Stimulated activated CD4-positive, alpha-beta T cell treated with anti-CD3 and anti-CD28 coated beads, Interleukin-2, amount 100 ng/mL, for 48 hours (primary cell): ENCODE measurements around the gene BAAT.
"Not testable (repeated sequence)": the region's sequence is repeated elsewhere in the genome, so short reads cannot be mapped to it uniquely, and the experiment has no call there.

ENCODE experiments used
- DNase-seq, 2 donors: peaks; one replicate each; pipeline ENCODE4 v3.0.0-alpha.2; 2020

The BAAT gene

DNA sequence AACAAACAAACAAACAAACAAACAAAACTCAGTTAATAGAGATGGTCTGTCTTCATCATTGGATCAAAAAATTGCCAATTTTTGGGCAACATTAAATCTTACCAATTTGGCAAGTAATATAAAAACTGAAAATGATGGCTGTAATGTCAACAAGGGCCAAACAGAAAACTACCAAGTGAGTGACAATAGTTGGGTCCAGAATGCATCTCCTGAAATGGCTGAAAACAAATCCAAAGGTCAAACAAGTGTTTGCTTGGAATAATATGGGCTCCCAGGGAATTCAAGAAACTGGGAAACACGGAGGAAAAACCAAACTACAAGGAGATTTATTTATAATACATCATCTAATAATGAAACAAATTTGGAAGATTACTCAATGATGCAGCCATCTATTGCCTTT, 25.1 kb downstream of the BAAT start:
- DNase-seq: no peak

DNA sequence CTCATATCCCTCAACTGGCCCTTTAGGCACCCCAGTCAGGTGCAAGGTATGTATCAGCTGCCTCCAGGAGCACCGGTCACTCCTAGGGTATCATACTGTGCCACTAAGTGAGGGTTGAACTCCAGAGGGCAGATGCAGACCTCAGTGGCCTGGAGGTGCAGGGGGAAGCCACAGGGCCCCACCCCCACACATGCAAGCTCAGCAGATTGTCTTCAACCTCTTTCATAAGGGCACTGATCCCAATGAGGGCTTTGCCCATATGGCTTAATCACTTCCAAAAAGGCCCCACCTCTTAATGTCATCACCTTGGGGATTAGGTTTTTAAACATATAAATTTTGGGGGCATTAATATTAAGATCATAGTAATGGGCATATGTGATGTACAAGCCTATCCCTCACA, 28.2 kb downstream of the BAAT start:
- no peak for DNase-seq

DNA sequence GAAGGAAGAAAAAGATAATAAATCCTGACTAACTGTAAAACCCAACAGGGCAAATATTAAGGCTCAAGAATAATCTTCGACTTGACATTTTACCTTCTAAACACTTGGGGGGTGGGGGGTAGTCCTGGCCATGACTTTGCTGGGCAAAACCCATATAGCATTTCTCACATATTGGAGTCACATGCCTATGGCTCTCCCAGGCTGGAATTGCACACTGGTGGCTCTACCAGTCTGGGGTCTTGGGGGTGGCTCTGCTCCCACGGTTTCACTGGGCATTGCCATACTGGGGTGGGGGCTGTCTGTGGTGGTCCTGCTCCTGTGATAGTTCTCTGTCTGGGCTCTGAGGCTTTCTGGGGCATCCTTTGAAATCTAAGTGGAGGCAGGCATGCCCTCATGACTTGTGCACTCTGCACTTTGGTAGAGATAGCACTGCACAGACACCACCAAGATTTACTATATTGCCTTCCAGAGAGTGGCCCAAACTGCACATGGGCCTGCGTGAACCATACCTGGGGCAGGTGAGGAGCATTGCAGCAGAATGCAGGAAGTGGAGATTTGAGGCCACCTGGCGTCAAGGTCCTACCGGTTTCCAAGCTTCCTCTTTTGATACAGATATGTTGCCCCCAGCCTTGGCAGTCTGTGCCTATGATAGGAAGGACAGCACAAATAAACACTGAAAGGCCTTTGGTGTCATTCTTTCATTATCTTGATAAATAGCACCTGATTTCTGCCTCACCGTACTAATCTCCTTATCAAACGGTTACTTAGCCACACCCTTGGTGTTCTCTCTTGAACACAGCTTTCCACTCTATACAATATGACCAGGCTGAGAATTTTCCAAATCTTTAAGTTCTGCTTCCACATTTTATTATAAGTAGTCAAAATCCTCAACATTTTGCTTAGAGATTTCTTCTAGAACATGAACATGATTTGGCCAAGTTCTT, 29.8 kb downstream of the BAAT start:
- DNase-seq: no peak

DNA sequence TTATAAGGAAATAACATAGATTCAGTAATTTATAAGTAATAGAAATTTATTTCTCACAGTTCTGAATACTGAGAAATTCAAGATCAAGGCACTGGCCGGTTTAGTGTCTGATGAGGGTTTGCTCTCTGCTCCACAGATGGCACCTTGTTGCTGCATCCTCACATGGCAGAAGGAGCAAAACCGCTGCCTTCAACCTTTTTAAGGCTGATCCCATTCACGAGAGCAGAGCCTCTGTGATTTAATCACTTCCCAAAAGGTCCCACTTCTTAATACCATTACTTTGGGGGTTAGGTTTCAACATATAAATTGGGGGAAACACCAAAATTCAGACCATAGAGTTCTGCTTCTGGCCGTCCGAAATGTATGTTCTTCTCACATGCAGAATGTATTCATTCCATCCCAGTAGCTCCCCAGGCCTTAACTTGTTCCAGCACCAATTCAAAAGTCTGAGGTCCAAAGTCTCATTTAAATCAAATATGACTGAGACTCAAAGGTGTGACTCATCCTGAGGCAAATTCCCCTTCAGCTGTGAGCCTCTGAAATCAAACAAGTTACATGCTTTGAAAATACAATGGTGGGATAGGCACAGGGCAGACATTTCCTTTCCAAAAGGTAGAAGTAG, 30.6 kb downstream of the BAAT start:
- DNase-seq: no peak

DNA sequence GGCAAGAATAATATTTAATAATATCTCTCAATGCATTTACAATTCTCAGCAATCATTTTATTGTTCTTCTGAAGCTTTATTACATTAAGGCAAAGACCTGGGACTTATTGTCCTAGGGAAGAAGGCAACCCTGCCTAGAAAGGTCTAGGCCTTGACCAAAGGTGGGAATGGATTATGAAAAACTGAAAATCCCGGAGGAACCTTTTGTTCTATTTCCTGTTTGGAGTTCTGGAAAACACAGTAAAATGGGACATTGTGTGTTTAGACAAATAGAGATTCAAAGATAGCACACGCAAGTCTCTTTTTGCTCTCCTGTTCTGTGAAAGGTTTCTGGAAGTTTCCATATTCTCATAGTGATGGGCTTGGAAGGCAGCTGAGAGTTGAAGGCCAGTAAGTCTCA, 31.1 kb downstream of the BAAT start:
- no peak for DNase-seq

DNA sequence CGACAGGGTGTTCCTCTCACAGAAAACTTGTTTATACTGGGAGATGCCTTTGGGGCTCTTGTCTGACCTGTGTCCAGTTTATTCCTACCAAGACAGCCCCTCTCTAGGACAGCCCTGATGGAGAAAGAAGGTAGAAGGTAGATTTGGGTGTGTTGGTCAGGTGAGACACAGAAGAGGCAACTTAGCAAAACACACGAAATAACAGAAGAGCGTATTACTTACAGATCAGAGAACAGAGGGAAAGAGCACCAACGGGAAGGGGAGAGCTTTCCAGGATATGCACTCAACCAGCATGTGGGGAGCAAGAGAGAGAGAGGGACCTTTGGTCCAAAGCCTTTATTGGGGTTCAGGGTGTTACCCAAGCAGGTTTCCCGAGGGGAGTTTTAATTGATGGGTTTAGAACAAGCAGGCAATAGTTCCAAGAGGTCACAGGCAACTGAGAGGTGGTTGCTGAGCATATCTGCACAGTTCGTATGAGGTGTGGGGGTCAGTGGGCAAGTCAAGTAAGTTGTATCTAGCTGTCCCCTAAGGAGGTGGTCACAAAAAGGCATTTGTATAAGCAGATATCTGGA, 31.8 kb downstream of the BAAT start:
- no peak for DNase-seq

GRCh38 chr9:101350285-101350684, 34.5 kb downstream of the BAAT start:
- no peak for DNase-seq

DNA sequence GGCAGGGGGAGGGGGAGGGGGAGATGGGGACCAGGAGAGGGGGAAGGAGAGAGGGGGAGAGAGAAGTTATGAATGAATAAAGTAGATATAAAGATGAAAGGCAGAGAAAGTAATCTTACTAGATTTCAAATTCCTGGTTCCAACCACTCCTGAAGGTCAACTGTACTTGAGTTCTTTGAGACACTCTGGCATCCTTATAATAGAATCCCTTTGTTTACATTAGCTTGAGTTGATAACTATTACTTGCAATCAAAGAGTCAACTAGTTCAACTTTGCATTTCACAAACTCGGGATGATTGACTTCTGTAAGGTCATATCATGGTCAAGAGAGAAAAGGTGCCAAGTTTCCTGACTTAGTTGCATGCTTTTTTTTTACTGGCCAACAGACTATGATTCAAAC, 42.2 kb downstream of the BAAT start:
- DNase-seq: no peak

- DNase-seq: no peak
Observed at GRCh38 chr9:101341958-101342357, 42.8 kb downstream of the BAAT start.

DNA sequence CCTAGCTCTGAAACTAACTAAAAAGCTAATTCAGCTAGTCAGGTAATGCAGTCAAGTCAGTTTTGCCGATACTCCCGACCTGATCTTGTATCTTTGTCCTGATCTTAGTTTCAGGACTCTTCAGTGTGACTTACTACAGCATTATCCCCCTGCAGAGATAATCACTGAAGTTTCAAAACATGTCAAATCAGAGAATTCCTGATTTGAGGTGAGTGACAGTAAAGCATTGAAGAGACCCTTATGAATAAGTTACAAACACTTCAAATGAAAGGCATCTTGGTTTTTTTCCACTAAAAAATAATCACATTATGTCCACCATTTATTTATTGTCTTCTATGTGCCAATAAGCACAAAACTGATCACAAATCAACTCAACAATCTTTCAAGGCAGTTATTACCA, 47.6 kb downstream of the BAAT start:
- DNase-seq: no peak

DNA sequence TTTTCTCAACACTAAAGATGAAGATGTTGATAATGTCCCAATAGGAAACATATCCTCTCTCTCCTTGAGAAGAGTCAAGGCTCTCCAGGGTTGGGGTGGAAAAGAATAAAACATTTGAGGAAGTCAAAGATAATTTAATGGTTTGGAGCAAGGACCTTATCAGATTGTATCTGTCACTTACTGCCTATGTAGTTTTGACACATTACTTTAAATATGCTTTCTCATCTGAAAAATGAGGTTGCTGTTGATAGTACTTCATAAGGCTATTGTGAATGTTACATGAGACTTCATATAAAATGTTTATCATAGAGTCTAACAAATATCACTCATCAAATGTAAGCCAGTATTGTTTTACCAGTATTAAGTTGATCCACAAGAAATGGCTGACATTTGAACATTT, 48.7 kb downstream of the BAAT start:
- DNase-seq: no peak

GRCh38 chr9:101333926-101334702, 50.7 kb downstream of the BAAT start:
- DNase-seq: no peak

DNA sequence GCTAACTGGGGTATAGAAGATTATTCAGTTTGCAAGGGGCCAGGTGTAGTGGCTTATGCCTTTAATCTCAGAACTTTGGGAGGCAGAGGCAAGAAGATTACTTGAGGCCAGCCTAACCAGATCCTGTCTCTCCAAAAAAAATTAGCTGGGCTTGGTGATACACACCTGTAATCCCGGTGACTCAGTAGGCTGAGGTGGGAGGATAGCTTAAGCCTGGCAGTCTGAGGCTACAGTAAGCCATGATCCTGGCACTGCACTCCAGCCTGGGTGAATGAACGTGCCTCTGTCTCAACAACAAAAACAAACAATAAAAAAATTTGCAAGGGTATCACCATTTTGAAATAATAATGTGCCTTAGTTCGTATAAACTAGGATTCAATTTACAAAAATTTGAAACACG, 51.3 kb downstream of the BAAT start:
- no peak for DNase-seq

DNA sequence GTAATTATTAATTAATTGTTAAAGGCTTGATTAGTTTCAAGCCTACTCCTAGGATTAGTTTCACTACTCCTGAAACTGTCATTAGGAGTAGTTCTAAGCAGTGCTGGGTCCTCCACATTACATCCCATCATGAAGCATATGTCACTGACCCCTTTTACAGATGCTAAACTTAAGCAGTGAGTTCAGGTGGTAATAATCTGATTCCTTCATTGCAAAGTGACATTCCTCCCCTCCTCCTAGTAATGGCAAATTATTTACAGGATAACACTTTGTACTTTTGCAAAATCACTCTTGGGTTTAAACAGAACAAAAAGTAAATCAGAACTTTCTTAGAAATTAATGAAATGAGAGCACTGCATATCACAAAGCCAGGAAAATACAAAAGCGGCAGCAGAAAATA, 52.4 kb downstream of the BAAT start:
- no peak for DNase-seq

DNA sequence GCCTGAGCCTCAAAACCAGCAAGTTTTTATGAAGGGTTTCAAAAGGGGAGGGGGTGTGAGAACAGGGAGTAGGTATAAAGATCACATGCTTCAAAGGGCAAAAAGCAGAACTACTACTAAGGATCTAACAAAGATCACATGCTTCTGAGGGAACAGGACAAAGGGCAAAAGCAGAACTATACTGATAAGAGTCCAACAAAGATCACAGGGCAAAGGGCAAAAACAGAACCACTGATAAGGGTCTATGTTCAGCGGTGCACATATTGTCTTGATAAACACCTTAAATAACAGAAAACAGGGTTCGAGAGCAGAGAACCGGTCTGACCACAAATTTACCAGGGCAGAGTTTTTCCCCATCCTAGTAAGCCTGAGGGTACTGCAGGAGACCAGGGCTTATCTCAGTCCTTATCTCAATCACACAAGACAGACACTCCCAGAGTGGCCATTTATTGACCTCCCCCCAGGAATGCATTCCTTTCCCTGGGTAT, 57.3 kb downstream of the BAAT start:
- DNase-seq: not testable (repeated sequence)

DNA sequence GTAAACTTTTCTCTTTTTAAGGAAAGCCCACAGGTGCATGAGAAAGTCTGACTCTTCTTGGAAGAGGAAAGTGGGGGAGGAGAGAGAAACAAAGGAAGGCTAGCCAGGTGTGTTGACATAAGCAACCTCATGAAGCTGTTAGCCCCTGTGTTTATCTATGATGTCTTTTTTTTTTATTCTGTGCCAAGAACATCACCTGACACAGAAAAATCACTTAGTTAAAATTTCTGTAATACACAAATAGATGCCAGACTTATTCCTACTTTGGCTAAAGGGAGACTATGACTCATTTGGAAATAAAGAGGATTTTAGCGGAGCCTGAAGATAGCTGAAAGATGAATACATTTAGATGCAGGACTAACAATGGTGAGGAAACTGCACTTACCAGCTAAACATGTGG, 58.3 kb downstream of the BAAT start:
- no peak for DNase-seq

GRCh38 chr9:101326035-101326434, 58.8 kb downstream of the BAAT start:
- DNase-seq: no peak

DNA sequence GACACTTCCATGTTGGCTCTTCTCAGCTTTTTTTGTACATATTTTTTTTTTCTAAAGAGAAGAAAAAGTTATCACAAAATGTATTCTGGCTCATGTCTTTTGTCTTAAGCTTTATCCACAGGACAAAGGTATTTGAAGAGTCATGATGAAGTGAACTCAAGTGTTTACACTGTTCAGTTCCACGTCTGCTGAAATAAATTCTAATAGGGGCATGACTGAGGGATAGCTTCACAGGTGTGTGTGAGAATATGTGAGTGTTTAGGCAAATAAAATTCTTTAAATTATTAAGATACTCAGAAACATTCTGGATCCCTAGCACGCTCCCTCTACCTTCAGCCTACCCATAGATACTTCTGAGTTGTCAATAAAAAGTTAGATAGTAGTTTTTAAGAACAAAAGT, 59.8 kb downstream of the BAAT start:
- no peak for DNase-seq

DNA sequence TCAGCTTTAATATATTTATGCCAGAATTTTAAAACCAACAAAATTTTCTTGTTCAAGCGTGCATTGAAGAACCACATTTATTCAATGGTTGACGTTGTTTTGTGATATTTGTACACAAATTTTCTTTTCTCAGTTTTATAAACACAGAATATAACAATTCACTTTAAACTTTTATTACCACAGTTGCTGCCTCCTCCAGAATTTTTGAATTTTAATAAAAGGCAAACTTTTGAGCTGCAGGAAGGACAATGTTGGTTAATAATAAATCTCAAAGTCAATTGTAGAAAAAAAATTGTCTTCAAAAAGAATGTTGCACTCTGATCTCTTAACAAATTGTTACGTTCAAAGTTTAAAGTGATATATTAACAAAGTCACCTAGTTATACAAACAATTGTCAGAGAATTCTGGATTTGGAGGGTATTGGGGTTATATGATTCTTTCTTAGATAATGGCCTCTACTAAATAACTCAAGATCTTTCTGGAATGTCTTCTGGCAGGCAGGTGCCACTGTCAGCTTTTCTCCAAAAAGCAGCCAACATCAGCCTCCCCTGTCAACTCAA, 60.5 kb downstream of the BAAT start:
- DNase-seq: no peak

DNA sequence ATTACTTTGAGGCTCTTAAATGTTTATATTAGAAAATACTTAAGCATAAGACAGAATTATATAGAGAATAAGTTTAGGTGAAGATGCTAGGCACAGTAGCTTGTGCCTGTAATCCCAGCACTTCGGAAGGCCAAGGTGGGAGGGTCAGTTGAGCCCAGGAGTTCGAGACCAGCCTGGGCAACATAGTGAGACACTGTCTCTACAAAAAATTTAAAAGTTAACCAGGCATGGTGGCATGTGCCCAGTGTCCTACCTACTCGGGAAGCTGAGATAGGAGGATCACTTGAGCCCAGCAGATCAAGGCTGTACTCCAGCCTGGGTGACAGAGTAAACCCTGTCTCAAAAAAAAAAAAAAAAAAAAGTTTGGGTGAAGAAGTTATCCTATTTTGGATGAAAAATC, 61.7 kb downstream of the BAAT start:
- DNase-seq: no peak

DNA sequence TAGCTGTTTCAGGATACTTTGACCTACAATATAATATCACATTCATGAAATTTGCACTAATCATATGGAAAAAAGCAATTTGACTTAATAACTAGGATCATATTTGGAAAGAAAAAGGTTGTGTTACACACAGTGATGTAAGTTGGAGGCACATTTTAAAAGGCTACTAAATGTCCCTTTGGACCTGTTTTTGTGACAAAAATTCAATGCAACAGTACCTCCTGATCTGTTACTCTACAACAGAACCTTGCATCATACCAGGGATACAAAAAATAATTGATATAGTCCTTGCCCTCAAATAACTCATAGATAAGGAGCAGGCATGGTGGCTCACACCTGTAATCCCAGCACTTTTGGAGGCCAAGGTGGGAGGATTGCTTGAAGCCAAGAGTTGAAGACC, 67.1 kb downstream of the BAAT start:
- no peak for DNase-seq

DNA sequence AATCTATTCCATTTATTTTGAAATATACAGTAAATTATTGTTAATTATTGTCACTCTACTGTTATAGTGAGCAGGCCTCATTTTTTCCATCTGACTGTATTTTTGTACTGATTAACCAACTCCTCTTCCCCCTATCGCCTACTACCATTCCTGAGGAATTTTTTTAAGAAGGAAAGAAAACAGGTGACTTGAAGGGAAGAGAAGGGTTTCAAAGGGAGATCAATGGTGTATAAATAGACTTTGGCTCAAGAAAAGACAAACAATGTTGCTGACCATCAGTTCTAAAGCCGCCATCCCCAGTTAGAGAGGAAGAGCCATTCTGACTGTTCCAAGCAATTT, 69.7 kb downstream of the BAAT start:
- DNase-seq: no peak

- no peak for DNase-seq
Observed at GRCh38 chr9:101312661-101313060, 72.1 kb downstream of the BAAT start.
